K562 (cell line): ENCODE measurements around the gene ZDHHC8. TPM values are rescaled to one million over a fixed set of nuclear protein-coding genes. Genes with fewer than 3 reads are reported as not detected.

ENCODE experiments used
- BRD9 ChIP-seq: fragments of 450-650 bp; IDR thresholded peaks from 2 replicates; pipeline ENCODE4 v1.6.1; 2018; ENCODE audit warnings: low read depth; ENCODE audit not compliant: partially characterized antibody
- ETV1 ChIP-seq: fragments of 450-650 bp; conservative IDR thresholded peaks from 2 replicates; pipeline ENCODE4 v1.6.1; 2016; ENCODE audit warnings: missing genetic modification characterization, control low read depth, low read depth, missing compliant biosample characterization
- FIP1L1 ChIP-seq: fragments of 200-400 bp; formaldehyde crosslinking; IDR thresholded peaks from 2 replicates; pipeline ENCODE4 v1.6.1; 2018; ENCODE audit warnings: mild to moderate bottlenecking, low read depth, low read length; ENCODE audit not compliant: poor library complexity, severe bottlenecking
- FOXJ2 ChIP-seq: fragments of 200-800 bp; sonication (Bioruptor generic); IDR thresholded peaks from 2 replicates; pipeline ENCODE4 v1.6.1; 2016; ENCODE audit warnings: missing genetic modification characterization, missing compliant biosample characterization
- MAFF ChIP-seq: IDR thresholded peaks from 2 replicates; pipeline ENCODE4 v1.6.1; 2012; ENCODE audit warnings: low read length, improper control_type of control experiment
- PTRF ChIP-seq: fragments of 450-650 bp; IDR thresholded peaks from 2 replicates; pipeline ENCODE4 v1.6.1; 2016; ENCODE audit warnings: mild to moderate bottlenecking, missing genetic modification characterization, missing compliant biosample characterization
- RUNX1 ChIP-seq: sonication (generic); IDR thresholded peaks from 2 replicates; pipeline ENCODE4 v1.6.1; 2016; ENCODE audit warnings: antibody characterized with exemption, low read depth
- SAFB2 ChIP-seq: fragments of 200-400 bp; formaldehyde crosslinking; IDR thresholded peaks from 2 replicates; pipeline ENCODE4 v1.6.1; 2018; ENCODE audit warnings: borderline replicate concordance, low read length, low read depth, moderate library complexity; ENCODE audit not compliant: severe bottlenecking
- SETDB1 ChIP-seq: IDR thresholded peaks from one replicate; pipeline ENCODE4 v1.6.1; 2012; ENCODE audit warnings: low read length, control low read depth, inconsistent platforms
- TFAM ChIP-seq: fragments of 250-450 bp; sonication (Bioruptor Pico); conservative IDR thresholded peaks from 2 replicates; pipeline ENCODE4 v1.5.0; 2021; ENCODE audit warnings: mild to moderate bottlenecking, moderate library complexity
- WHSC1 ChIP-seq: IDR thresholded peaks from one replicate; pipeline ENCODE4 v1.6.1; 2012; ENCODE audit warnings: low read length, control low read depth, inconsistent platforms
- XRCC5 ChIP-seq: fragments of 200-400 bp; formaldehyde crosslinking; IDR thresholded peaks from 2 replicates; pipeline ENCODE4 v1.6.1; 2017; ENCODE audit warnings: low read depth, mild to moderate bottlenecking, low read length
- YY1 ChIP-seq, 3 experiments: IDR thresholded peaks; 2 replicates each; pipeline ENCODE4 v1.6.1; 2011; ENCODE audit warnings: low read length in 2 of 3, mild to moderate bottlenecking in 2 of 3, moderate library complexity in 2 of 3, borderline replicate concordance in 1 of 3, control low read depth in 1 of 3, low read depth in 1 of 3; ENCODE audit not compliant: insufficient read depth in 3 of 3, insufficient replicate concordance in 2 of 3, control insufficient read depth in 1 of 3, insufficient read length in 1 of 3; ENCODE audit errors: extremely low read depth in 1 of 3
- ZBTB1 ChIP-seq: sonication (generic); formaldehyde crosslinking; IDR thresholded peaks from 2 replicates; pipeline ENCODE4 v1.8.1; 2023; ENCODE audit warnings: missing genetic modification reagents, low read depth, mild to moderate bottlenecking, borderline replicate concordance
- ZNF282 ChIP-seq: sonication (generic); formaldehyde crosslinking; IDR thresholded peaks from 2 replicates; pipeline ENCODE4 v1.8.1; 2023; ENCODE audit warnings: missing genetic modification reagents
- polyA plus RNA-seq, 8 experiments: library from polyadenylated mRNA; depleted of rRNA in 4 of 8; stranded (reverse) in 5 of 8; unstranded in 3 of 8; fragments of >200 nt; fragmentation: Nextera tagmentation in 2 of 8; fragmentation: Illumina TruSeq in 1 of 8; extraction: Ambion mirVana in 2 of 8; extraction: Trizol in 1 of 8; gene quantifications; 2 replicates each; pipeline versions ENCODE4 v1.2.1 to v1.2.3, GENCODE V29; 2011 to 2014; ENCODE audit warnings: inconsistent platforms in 1 of 8, missing spikeins in 1 of 8
- total RNA-seq, 7 experiments: library from RNA; depleted of rRNA in 6 of 7; stranded (reverse); fragments of >200 nt in 6 of 7; fragmentation: Illumina TruSeq in 2 of 7; extraction: Trizol in 2 of 7; gene quantifications; 2 replicates each; pipeline versions ENCODE4 v1.2.1 to v1.2.3, GENCODE V29; 2011 to 2021; ENCODE audit warnings: low replicate concordance in 1 of 7
- TF ChIP-seq, protein P1 (sequence below), 2 experiments: fragments of 450-650 bp; IDR thresholded peaks; 2 replicates each; pipeline ENCODE4 v1.6.1; 2016
- TF ChIP-seq, protein P2 (sequence below): sonication (generic); formaldehyde crosslinking; IDR thresholded peaks from 2 replicates; pipeline ENCODE4 v1.8.0; 2023; ENCODE audit warnings: mild to moderate bottlenecking, missing genetic modification reagents
- TF ChIP-seq, protein P3 (sequence below): fragments of 250-450 bp; sonication (Bioruptor Pico); IDR thresholded peaks from 2 replicates; pipeline ENCODE4 v1.5.0; 2020; ENCODE audit warnings: mild to moderate bottlenecking, borderline replicate concordance
- TF ChIP-seq, protein P4 (sequence below): fragments of 250-450 bp; sonication (Bioruptor Pico); IDR thresholded peaks from 2 replicates; pipeline ENCODE4 v1.9.0; 2021; ENCODE audit warnings: mild to moderate bottlenecking, inconsistent platforms
- TF ChIP-seq, protein P5 (sequence below): sonication (generic); formaldehyde crosslinking; IDR thresholded peaks from 2 replicates; pipeline ENCODE4 v1.8.0; 2022; ENCODE audit warnings: missing genetic modification reagents, mild to moderate bottlenecking, moderate library complexity, borderline replicate concordance

Gene ZDHHC8
- total and polyA plus RNA-seq, 9 of the 15 experiments (the other 6 are each of a cell fraction or from before 2014, with no cell fraction given) = 0.04 to 109 (median 16.4) TPM

DNA sequence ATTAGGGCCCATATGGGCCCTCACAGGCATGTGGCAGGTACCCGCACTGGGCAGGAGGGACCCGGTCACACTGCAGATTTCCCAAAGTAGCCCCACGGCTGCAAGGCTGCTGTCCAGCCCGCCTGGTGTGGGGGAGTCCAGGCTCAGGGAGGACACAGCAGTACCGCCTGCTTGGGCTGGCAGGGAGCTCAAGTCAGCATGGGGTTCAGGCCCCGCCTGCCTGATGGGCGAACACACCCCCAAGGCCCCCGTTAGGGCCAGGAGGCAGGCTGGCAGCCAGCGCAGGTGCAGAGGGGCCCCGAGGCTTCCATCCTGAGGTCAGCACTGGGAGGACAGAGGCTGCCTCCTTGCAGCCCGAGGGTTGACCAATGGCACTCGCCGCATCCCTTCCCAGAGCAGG lies 5.5 kb downstream of the ZDHHC8 start (continued):
- TF ChIP-seq, protein P1, sequence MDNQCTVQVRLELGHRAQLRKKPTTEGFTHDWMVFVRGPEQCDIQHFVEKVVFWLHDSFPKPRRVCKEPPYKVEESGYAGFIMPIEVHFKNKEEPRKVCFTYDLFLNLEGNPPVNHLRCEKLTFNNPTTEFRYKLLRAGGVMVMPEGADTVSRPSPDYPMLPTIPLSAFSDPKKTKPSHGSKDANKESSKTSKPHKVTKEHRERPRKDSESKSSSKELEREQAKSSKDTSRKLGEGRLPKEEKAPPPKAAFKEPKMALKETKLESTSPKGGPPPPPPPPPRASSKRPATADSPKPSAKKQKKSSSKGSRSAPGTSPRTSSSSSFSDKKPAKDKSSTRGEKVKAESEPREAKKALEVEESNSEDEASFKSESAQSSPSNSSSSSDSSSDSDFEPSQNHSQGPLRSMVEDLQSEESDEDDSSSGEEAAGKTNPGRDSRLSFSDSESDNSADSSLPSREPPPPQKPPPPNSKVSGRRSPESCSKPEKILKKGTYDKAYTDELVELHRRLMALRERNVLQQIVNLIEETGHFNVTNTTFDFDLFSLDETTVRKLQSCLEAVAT (IDR thresholded peaks at IDR 0.05) = no peak
- TF ChIP-seq BRD9 (no peak), YY1 (IDR thresholded peaks at IDR 0.05; ENCODE audit: borderline replicate concordance in 1 of 3, control insufficient read depth in 1 of 3, extremely low read depth in 1 of 3, insufficient read depth in 3 of 3, insufficient read length in 1 of 3, insufficient replicate concordance in 2 of 3, low read depth in 1 of 3, low read length in 2 of 3) (peak in 1 of 3 experiments; percentile 2), ETV1 (tag) (no peak), XRCC5 (no peak), RUNX1 (no peak), FOXJ2 (tag) (no peak), PTRF (no peak), SAFB2 (no peak), MAFF (no peak), WHSC1 (peak; percentile 89), ZNF282 (CRISPR knock-in tag) (no peak), ZBTB1 (no peak), FIP1L1 (peak; percentile 11), TFAM (CRISPR knock-in tag) (no peak), SETDB1 (peak; percentile 71)
- TF ChIP-seq, protein P2, sequence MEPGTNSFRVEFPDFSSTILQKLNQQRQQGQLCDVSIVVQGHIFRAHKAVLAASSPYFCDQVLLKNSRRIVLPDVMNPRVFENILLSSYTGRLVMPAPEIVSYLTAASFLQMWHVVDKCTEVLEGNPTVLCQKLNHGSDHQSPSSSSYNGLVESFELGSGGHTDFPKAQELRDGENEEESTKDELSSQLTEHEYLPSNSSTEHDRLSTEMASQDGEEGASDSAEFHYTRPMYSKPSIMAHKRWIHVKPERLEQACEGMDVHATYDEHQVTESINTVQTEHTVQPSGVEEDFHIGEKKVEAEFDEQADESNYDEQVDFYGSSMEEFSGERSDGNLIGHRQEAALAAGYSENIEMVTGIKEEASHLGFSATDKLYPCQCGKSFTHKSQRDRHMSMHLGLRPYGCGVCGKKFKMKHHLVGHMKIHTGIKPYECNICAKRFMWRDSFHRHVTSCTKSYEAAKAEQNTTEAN = no peak
- TF ChIP-seq, protein P3, sequence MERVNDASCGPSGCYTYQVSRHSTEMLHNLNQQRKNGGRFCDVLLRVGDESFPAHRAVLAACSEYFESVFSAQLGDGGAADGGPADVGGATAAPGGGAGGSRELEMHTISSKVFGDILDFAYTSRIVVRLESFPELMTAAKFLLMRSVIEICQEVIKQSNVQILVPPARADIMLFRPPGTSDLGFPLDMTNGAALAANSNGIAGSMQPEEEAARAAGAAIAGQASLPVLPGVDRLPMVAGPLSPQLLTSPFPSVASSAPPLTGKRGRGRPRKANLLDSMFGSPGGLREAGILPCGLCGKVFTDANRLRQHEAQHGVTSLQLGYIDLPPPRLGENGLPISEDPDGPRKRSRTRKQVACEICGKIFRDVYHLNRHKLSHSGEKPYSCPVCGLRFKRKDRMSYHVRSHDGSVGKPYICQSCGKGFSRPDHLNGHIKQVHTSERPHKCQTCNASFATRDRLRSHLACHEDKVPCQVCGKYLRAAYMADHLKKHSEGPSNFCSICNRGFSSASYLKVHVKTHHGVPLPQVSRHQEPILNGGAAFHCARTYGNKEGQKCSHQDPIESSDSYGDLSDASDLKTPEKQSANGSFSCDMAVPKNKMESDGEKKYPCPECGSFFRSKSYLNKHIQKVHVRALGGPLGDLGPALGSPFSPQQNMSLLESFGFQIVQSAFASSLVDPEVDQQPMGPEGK (CRISPR knock-in tag) = no peak
- TF ChIP-seq, protein P4, sequence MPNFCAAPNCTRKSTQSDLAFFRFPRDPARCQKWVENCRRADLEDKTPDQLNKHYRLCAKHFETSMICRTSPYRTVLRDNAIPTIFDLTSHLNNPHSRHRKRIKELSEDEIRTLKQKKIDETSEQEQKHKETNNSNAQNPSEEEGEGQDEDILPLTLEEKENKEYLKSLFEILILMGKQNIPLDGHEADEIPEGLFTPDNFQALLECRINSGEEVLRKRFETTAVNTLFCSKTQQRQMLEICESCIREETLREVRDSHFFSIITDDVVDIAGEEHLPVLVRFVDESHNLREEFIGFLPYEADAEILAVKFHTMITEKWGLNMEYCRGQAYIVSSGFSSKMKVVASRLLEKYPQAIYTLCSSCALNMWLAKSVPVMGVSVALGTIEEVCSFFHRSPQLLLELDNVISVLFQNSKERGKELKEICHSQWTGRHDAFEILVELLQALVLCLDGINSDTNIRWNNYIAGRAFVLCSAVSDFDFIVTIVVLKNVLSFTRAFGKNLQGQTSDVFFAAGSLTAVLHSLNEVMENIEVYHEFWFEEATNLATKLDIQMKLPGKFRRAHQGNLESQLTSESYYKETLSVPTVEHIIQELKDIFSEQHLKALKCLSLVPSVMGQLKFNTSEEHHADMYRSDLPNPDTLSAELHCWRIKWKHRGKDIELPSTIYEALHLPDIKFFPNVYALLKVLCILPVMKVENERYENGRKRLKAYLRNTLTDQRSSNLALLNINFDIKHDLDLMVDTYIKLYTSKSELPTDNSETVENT (CRISPR knock-in tag) = peak; percentile 33; the same call in 1 of the 2 replicates
- TF ChIP-seq, protein P5, sequence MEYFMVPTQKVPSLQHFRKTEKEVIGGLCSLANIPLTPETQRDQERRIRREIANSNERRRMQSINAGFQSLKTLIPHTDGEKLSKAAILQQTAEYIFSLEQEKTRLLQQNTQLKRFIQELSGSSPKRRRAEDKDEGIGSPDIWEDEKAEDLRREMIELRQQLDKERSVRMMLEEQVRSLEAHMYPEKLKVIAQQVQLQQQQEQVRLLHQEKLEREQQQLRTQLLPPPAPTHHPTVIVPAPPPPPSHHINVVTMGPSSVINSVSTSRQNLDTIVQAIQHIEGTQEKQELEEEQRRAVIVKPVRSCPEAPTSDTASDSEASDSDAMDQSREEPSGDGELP = no peak
